K562 (cell line): ENCODE measurements around the gene ALAS2. TPM values are rescaled to one million over a fixed set of nuclear protein-coding genes. Genes with fewer than 3 reads are reported as not detected.
A peak's percentile ranks its signal among the peaks of the same experiment; 100 is the strongest.

ENCODE experiments used
- polyA plus RNA-seq, 8 experiments: library from polyadenylated mRNA; depleted of rRNA in 4 of 8; stranded (reverse) in 5 of 8; unstranded in 3 of 8; fragments of >200 nt; fragmentation: Nextera tagmentation in 2 of 8; fragmentation: Illumina TruSeq in 1 of 8; extraction: Ambion mirVana in 2 of 8; extraction: Trizol in 1 of 8; gene quantifications; 2 replicates each; pipeline versions ENCODE4 v1.2.1 to v1.2.3, GENCODE V29; 2011 to 2014; ENCODE audit warnings: inconsistent platforms in 1 of 8, missing spikeins in 1 of 8
- total RNA-seq, 7 experiments: library from RNA; depleted of rRNA in 6 of 7; stranded (reverse); fragments of >200 nt in 6 of 7; fragmentation: Illumina TruSeq in 2 of 7; extraction: Trizol in 2 of 7; gene quantifications; 2 replicates each; pipeline versions ENCODE4 v1.2.1 to v1.2.3, GENCODE V29; 2011 to 2021; ENCODE audit warnings: low replicate concordance in 1 of 7
- TF ChIP-seq, protein P1 (sequence below), 2 experiments: fragments of 450-650 bp in 1 of 2; sonication (generic) in 1 of 2; formaldehyde crosslinking in 1 of 2; IDR thresholded peaks; 2 replicates each; pipeline versions ENCODE4 v1.7.1 to v1.9.0; 2016 to 2022; ENCODE audit warnings: inconsistent platforms in 1 of 2, mild to moderate bottlenecking in 1 of 2, missing genetic modification reagents in 1 of 2

The ALAS2 gene
- total and polyA plus RNA-seq, 9 of the 15 experiments (the other 6 are each of a cell fraction or from before 2014, with no cell fraction given): 14.6 to 101 (median 33.4) TPM

DNA sequence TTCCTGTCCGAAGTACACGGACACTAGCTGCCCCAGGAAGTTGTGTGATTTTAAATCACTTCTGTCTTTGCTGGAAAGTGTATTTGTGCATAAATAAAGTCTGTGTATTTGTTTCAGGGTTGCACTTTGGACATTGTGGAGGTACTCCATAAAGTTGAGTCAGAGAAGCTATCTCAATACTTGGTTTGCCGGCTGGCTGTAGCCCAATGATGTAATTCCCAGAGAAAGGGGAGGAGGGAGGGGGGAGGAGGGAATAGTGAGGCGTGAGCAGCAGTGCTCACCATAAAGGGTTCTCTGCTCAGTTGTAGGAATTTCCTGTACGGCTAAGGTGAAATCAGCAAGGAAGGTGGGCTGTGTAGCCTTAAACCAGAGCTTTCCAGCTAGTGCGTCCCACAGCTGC, 23.1 kb downstream of the ALAS2 start (continued):
- TF ChIP-seq, protein P1, sequence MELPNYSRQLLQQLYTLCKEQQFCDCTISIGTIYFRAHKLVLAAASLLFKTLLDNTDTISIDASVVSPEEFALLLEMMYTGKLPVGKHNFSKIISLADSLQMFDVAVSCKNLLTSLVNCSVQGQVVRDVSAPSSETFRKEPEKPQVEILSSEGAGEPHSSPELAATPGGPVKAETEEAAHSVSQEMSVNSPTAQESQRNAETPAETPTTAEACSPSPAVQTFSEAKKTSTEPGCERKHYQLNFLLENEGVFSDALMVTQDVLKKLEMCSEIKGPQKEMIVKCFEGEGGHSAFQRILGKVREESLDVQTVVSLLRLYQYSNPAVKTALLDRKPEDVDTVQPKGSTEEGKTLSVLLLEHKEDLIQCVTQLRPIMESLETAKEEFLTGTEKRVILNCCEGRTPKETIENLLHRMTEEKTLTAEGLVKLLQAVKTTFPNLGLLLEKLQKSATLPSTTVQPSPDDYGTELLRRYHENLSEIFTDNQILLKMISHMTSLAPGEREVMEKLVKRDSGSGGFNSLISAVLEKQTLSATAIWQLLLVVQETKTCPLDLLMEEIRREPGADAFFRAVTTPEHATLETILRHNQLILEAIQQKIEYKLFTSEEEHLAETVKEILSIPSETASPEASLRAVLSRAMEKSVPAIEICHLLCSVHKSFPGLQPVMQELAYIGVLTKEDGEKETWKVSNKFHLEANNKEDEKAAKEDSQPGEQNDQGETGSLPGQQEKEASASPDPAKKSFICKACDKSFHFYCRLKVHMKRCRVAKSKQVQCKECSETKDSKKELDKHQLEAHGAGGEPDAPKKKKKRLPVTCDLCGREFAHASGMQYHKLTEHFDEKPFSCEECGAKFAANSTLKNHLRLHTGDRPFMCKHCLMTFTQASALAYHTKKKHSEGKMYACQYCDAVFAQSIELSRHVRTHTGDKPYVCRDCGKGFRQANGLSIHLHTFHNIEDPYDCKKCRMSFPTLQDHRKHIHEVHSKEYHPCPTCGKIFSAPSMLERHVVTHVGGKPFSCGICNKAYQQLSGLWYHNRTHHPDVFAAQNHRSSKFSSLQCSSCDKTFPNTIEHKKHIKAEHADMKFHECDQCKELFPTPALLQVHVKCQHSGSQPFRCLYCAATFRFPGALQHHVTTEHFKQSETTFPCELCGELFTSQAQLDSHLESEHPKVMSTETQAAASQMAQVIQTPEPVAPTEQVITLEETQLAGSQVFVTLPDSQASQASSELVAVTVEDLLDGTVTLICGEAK (IDR thresholded peaks at IDR 0.05): peak; percentile 74
- TF ChIP-seq, protein P1 (CRISPR knock-in tag; IDR thresholded peaks at IDR 0.05): no peak
